H1 (cell line): ENCODE results near the gene TFF2. TPM values are rescaled to one million over a fixed set of nuclear protein-coding genes. Genes with fewer than 3 reads are reported as not detected.

Experiments
- BCL11A ChIP-seq, 2 experiments: IDR thresholded peaks; one replicate each; pipeline ENCODE4 v1.6.1; 2011; ENCODE audit warnings: low read depth in 2 of 2, low read length in 2 of 2, mild to moderate bottlenecking in 2 of 2
- KDM1A ChIP-seq: fragments of 200-600, 300-600 bp; sonication (generic); IDR thresholded peaks from 2 replicates; pipeline ENCODE4 v1.7.1; 2016; ENCODE audit warnings: mild to moderate bottlenecking, low read length, borderline replicate concordance
- POLR2A ChIP-seq, 2 experiments: IDR thresholded peaks; 1 replicate in 1 of 2; 2 replicates in 1 of 2; pipeline ENCODE4 v1.6.1; 2011; ENCODE audit warnings: low read depth in 2 of 2, low read length in 2 of 2, mild to moderate bottlenecking in 2 of 2; ENCODE audit errors: control extremely low read depth in 1 of 2
- RFX5 ChIP-seq: IDR thresholded peaks from 2 replicates; pipeline ENCODE4 v1.6.1; 2011; ENCODE audit warnings: low read depth, low read length, improper control_type of control experiment, borderline replicate concordance
- TAF1 ChIP-seq: IDR thresholded peaks from 2 replicates; pipeline ENCODE4 v1.6.1; 2011; ENCODE audit warnings: mild to moderate bottlenecking, low read depth, low read length
- TCF12 ChIP-seq: IDR thresholded peaks from 2 replicates; pipeline ENCODE4 v1.6.1; 2011; ENCODE audit warnings: low read depth, mild to moderate bottlenecking, low read length
- YY1 ChIP-seq: IDR thresholded peaks from 2 replicates; pipeline ENCODE4 v1.6.1; 2011; ENCODE audit warnings: low read depth, mild to moderate bottlenecking, low read length
- polyA plus RNA-seq, 7 experiments: library from polyadenylated mRNA; depleted of rRNA in 3 of 7; stranded (reverse) in 5 of 7; unstranded in 2 of 7; fragments of >200 nt in 5 of 7; fragments of 200-250 nt in 2 of 7; gene quantifications; 1 replicate in 5 of 7; 2 replicates in 1 of 7; 4 replicates in 1 of 7; pipeline versions ENCODE4 v1.2.1 to v1.2.3, GENCODE V29; 2011 to 2013; ENCODE audit warnings: missing spikeins in 2 of 7, mixed read lengths in 2 of 7
- total RNA-seq: library from RNA; stranded (reverse); fragmentation: NEBNext Ultra II Directional; extraction: Animal tissue kit (Norgen Biotek cat#: 25700); gene quantifications from 2 replicates; pipeline ENCODE4 v1.2.1, GENCODE V29; 2021
- TF ChIP-seq, protein P1 (sequence below): fragments of 300-600 bp; sonication (generic); IDR thresholded peaks from 2 replicates; pipeline ENCODE4 v1.7.1; 2012; ENCODE audit warnings: low read length, moderate library complexity, mild to moderate bottlenecking, inconsistent platforms; ENCODE audit not compliant: insufficient replicate concordance
- TF ChIP-seq, protein P2 (sequence below): IDR thresholded peaks from 2 replicates; pipeline ENCODE4 v1.6.1; 2012; ENCODE audit warnings: low read length, inconsistent platforms
- TF ChIP-seq, protein P3 (sequence below): IDR thresholded peaks from 2 replicates; pipeline ENCODE4 v1.6.1; 2011; ENCODE audit warnings: low read depth, mild to moderate bottlenecking, low read length; ENCODE audit not compliant: insufficient read depth

The TFF2 gene
- total and polyA plus RNA-seq, 2 of the 8 experiments (the other 6 are each of a cell fraction or from before 2014, with no cell fraction given), result not detected

DNA sequence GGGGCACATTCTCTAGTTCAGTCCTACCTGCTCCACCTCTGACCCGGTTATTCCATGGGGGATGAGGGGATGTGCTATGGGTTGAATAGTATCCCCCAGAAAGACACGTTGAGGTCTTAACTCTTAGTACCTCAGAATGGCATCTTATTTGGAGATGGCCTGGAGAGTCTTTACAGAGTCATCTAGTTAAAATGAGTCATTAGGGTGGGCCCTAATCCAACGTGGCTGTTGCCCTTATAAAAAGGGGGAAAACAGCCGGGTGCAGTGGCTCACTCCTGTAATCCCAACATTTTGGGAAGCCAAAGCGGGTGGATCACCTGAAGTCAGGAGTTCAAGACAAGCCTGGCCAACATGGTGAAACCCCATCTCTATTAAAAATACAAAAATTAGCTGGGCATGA, 39.4 kb upstream of the TFF2 start (continued):
- TF ChIP-seq, protein P1, sequence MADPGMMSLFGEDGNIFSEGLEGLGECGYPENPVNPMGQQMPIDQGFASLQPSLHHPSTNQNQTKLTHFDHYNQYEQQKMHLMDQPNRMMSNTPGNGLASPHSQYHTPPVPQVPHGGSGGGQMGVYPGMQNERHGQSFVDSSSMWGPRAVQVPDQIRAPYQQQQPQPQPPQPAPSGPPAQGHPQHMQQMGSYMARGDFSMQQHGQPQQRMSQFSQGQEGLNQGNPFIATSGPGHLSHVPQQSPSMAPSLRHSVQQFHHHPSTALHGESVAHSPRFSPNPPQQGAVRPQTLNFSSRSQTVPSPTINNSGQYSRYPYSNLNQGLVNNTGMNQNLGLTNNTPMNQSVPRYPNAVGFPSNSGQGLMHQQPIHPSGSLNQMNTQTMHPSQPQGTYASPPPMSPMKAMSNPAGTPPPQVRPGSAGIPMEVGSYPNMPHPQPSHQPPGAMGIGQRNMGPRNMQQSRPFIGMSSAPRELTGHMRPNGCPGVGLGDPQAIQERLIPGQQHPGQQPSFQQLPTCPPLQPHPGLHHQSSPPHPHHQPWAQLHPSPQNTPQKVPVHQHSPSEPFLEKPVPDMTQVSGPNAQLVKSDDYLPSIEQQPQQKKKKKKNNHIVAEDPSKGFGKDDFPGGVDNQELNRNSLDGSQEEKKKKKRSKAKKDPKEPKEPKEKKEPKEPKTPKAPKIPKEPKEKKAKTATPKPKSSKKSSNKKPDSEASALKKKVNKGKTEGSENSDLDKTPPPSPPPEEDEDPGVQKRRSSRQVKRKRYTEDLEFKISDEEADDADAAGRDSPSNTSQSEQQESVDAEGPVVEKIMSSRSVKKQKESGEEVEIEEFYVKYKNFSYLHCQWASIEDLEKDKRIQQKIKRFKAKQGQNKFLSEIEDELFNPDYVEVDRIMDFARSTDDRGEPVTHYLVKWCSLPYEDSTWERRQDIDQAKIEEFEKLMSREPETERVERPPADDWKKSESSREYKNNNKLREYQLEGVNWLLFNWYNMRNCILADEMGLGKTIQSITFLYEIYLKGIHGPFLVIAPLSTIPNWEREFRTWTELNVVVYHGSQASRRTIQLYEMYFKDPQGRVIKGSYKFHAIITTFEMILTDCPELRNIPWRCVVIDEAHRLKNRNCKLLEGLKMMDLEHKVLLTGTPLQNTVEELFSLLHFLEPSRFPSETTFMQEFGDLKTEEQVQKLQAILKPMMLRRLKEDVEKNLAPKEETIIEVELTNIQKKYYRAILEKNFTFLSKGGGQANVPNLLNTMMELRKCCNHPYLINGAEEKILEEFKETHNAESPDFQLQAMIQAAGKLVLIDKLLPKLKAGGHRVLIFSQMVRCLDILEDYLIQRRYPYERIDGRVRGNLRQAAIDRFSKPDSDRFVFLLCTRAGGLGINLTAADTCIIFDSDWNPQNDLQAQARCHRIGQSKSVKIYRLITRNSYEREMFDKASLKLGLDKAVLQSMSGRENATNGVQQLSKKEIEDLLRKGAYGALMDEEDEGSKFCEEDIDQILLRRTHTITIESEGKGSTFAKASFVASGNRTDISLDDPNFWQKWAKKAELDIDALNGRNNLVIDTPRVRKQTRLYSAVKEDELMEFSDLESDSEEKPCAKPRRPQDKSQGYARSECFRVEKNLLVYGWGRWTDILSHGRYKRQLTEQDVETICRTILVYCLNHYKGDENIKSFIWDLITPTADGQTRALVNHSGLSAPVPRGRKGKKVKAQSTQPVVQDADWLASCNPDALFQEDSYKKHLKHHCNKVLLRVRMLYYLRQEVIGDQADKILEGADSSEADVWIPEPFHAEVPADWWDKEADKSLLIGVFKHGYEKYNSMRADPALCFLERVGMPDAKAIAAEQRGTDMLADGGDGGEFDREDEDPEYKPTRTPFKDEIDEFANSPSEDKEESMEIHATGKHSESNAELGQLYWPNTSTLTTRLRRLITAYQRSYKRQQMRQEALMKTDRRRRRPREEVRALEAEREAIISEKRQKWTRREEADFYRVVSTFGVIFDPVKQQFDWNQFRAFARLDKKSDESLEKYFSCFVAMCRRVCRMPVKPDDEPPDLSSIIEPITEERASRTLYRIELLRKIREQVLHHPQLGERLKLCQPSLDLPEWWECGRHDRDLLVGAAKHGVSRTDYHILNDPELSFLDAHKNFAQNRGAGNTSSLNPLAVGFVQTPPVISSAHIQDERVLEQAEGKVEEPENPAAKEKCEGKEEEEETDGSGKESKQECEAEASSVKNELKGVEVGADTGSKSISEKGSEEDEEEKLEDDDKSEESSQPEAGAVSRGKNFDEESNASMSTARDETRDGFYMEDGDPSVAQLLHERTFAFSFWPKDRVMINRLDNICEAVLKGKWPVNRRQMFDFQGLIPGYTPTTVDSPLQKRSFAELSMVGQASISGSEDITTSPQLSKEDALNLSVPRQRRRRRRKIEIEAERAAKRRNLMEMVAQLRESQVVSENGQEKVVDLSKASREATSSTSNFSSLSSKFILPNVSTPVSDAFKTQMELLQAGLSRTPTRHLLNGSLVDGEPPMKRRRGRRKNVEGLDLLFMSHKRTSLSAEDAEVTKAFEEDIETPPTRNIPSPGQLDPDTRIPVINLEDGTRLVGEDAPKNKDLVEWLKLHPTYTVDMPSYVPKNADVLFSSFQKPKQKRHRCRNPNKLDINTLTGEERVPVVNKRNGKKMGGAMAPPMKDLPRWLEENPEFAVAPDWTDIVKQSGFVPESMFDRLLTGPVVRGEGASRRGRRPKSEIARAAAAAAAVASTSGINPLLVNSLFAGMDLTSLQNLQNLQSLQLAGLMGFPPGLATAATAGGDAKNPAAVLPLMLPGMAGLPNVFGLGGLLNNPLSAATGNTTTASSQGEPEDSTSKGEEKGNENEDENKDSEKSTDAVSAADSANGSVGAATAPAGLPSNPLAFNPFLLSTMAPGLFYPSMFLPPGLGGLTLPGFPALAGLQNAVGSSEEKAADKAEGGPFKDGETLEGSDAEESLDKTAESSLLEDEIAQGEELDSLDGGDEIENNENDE, result no peak
- TF ChIP-seq POLR2A (IDR thresholded peaks at IDR 0.05; ENCODE audit: control extremely low read depth in 1 of 2, low read depth in 2 of 2, low read length in 2 of 2) (no peak), TAF1 (no peak), BCL11A (IDR thresholded peaks at IDR 0.05; ENCODE audit: low read depth in 2 of 2, low read length in 2 of 2) (no peak), YY1 (no peak), TCF12 (no peak), KDM1A (no peak), RFX5 (no peak)
- TF ChIP-seq, protein P2, sequence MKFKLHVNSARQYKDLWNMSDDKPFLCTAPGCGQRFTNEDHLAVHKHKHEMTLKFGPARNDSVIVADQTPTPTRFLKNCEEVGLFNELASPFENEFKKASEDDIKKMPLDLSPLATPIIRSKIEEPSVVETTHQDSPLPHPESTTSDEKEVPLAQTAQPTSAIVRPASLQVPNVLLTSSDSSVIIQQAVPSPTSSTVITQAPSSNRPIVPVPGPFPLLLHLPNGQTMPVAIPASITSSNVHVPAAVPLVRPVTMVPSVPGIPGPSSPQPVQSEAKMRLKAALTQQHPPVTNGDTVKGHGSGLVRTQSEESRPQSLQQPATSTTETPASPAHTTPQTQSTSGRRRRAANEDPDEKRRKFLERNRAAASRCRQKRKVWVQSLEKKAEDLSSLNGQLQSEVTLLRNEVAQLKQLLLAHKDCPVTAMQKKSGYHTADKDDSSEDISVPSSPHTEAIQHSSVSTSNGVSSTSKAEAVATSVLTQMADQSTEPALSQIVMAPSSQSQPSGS, result no peak
- TF ChIP-seq, protein P3, sequence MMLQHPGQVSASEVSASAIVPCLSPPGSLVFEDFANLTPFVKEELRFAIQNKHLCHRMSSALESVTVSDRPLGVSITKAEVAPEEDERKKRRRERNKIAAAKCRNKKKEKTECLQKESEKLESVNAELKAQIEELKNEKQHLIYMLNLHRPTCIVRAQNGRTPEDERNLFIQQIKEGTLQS, result no peak
